Stimulated activated CD4-positive, alpha-beta T cell treated with anti-CD3 and anti-CD28 coated beads, TNF-alpha, amount 100 ng/mL, for 1 hour (primary cell): Measurements from ENCODE around the gene UNC93B1.

Experiments used
- DNase-seq, 3 donors: peaks; one replicate each; pipeline ENCODE4 v3.0.0-alpha.2; 2020; ENCODE audit warnings: low read depth in 3 of 3, low spot score in 1 of 3

Gene UNC93B1

GRCh38 chr11:68040101-68040956, 36.4 kb upstream of the UNC93B1 start:
- DNase-seq = peak in 1 of 3 donors; percentile 26

- no peak for DNase-seq
Measured at GRCh38 chr11:68039526-68040086, 35.7 kb upstream of the UNC93B1 start.

DNA sequence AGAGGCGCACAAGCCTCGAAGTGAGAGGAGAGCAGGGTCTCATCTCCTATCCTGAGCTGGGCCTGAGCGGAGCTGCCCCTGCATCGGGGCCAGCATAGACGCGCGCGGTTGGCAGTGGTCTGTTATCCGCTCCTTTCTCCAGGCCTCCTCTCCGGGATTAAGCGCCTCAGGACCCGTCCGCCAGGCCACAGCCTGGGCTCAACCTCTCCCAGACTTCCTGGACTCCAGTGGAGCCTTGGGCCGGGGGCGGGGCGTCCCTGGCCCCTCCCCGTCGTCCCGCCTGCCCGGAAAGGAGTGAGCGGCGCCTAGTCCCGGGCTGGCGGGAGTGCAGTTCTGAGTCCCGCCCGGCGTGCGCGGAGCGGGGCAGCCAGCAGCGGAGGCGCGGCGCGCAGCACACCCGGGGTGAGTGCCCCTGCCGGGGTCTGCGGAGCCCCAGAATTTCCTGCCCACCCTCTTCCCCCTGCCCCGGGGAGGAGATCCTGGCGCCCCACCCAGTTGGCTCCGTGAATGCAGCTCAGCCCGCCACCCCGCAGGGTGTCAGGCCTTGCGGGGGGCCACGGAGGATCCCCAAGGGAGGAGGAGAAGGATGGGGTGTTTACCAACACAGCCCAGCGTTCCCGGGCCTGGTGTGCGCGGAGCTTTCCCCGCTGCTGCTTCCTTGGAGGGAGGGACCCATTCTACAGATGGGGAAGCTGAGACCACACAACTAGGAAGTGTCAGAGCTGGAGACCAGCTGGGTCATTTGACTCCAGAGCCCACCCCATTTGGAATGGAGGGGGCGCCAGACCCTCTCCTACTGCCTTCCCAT, 35.0 kb upstream of the UNC93B1 start, which contains the start of gene TCIRG1:
TCIRG1 (plus strand) TSS at position 308 of the 808 bp plus-strand sequence. CDS start 2,247 bp downstream, outside the sequence.
- peak in 2 of 3 donors; percentile 32 to 39 for DNase-seq

DNA sequence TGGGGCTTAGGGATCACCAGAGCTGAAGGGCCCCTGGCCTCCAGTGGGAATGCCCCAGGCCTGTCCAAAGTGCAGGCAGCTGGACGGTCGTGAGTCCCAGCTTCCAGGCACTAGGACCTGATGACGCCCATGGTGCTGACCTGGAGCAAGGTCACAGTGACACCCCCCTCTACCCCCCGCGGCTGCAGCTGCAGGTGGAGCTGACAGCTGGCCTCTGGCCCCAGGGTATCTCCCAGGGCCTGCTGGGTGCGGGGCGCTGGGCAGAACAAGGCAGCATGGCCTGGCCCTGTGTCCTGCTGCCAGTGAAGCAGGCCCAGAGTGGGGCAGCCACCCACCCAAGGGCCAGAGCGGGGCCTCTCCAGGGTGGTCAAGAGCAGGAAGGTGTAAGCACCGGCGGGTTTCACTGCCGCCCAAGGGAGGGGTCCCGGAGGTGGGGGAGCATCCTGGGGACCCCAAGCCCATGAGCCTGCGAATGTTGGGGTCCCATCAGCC, 34.4 kb upstream of the UNC93B1 start:
- DNase-seq = no peak

- no peak for DNase-seq
Measured at GRCh38 chr11:68037411-68038225, 33.7 kb upstream of the UNC93B1 start.

DNA sequence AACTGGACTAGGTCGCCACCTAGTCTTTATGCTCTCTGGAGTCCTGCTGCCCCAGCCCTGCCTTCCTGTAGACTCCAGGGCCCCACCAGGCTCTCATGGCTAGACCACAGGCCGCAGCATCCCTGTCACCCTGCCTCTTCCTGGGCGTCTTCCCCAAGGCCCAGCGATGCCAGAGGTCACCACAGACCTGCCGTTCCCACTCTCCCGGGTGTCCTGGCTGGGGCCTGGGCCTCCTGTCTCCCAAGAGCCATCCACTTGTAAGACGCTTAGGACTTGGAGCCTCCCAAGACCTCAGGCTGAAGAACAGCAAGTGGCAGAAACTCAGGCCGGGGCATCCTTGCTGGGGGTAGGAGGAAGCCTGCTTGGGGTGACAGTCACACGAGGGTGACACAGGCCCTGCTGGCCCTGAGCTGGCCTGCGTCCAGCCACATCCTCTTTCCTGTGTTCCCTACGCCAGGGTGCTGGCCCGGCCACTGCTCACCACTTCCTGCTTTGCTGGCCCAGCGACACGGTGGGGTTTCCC, 32.9 kb upstream of the UNC93B1 start:
- no peak for DNase-seq

GRCh38 chr11:68036141-68036716, 32.3 kb upstream of the UNC93B1 start:
- DNase-seq = no peak

DNA sequence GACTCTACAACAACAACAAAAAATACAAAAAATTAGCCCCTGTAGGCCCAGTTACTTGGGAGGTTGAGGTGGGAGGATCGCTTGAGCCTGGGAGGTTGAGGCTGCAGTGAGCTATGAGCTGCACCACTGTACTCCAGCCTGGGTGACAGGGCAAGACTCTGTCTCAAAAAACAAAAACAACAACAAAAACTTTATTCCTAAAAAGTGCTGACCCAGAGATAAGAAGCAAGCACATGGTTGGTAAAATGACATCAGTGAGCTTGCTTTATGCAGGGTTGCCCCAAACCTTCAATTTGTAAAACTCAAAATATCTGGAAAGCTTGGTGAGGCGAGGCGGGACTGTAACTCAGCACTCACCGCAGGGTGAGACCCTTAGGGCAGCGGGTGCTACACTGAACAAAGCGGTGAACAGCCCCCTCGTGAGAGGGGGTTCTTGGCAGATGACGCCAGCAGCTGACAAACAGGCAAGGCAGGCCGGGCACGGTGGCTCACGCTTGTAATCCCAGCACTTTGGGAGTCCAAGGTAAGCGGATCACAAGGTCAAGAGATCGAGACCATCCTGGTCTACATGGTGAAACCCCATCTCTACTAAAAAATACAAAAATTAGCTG, 31.5 kb upstream of the UNC93B1 start:
- no peak for DNase-seq

DNA sequence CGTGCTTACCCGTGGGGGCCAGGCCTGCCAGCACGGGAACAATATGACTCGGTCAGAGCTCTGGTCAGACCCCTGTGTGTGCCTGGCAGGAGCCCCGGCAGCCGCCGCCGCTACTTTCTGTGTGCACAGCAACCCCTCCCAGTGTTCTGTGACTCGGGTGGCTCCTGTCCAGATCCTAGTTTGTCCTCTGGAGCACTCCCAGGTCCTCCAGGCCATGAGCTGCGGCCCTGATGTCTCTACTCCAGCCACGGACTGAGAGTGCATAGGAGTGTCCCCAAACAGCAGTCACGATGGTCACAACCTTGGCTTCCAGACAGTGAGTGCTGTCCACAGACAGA, 29.8 kb upstream of the UNC93B1 start:
- no peak for DNase-seq

GRCh38 chr11:68032997-68033707, 29.3 kb upstream of the UNC93B1 start:
- DNase-seq = no peak

GRCh38 chr11:68032003-68032402, 28.1 kb upstream of the UNC93B1 start:
- no peak for DNase-seq

- no peak for DNase-seq
Measured at GRCh38 chr11:68031144-68031464, 27.2 kb upstream of the UNC93B1 start.

GRCh38 chr11:68030318-68031143, 26.6 kb upstream of the UNC93B1 start, which contains the start of gene NDUFS8:
TSS of gene NDUFS8 (plus strand) at chr11:68030681. CDS start at chr11:68032152, 1,471 bp downstream.
- DNase-seq = peak; percentile 81 to 94 (median 84)

DNA sequence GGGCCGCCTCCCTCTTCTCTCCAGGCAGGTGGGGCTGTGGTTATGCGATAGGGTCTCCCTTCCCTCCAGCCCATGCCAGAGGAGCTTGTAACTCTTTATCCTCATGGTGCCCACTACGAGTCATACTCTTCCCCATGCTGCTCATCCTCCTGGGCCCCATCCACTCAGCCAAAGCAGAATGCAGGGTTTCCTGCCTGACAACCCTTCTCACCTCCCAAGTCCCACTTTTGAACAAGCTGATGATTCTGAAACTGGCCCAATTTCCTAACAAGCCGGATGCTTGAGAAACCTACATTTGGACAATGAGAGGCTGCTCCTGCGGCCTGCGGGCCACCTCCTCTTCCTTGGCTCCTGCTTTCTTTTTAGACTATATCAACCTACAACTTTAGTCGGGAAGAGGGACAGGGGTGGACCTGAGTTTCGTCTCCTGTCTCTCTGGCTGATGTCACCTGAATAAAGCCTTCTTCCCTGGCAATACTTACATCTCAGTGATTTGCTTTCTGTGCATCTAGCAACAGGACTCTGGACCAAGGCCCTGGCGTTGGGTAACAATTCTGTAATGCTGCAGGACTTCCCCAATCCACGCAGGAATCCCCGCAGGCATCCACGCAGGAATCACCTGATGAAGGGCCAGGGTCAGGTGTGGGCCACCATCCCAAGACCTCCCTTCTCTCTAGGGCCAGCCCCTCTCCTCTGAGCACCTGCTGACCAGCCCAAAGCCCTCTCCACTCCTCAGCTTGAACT, 25.1 kb upstream of the UNC93B1 start:
- DNase-seq = no peak

DNA sequence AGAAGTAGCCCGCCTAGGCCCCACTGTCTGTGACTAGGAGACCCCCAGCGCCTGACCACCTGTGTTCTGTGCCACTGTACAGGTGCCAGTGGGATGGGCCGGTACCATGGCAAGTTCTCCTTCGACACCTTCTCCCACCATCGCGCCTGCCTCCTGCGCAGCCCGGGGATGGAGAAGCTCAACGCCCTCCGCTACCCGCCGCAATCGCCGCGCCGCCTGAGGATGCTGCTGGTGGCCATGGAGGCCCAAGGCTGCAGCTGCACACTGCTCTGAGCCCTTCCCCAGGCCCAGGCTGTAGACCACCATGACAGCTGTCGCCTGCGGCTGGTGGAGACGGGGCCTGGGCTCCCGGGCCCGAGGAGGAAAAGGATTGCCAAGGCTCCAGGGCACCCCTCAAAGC, 23.8 kb upstream of the UNC93B1 start:
- DNase-seq = no peak

DNA sequence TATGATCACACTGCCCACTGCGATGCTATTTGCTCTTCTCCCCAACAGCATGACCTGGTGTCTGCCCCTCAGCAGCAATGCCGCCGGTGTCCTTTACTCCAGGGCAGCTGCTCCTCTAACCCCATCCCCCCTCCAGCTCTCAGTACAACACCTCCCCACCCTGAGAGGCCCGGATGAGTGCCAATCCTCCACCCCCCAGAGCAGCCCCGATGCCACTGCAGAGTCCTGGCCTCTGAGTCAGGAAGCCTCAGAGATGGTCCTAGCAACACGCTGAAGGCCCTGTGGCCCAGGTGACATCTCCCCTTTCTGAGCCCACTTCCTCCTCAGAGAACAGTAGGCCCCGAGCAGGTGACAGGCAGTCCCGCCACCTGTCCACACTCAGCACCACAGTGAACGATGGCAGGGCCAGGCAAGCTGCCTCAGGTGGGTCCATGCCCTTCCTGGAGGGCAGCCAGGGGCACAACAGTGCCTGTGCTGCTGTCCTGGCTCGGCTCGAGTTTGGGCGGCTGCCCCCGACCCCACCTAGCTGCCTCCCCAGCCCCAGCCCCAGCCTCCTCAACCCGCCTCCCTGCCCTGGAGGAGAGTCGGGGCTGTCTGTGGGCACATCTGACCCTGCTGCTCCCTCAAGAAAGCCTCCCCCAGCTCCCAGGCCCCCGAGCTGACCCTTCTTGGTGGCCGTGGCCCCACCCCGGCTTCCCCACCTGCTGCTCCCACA, 22.7 kb upstream of the UNC93B1 start:
- DNase-seq = no peak

DNA sequence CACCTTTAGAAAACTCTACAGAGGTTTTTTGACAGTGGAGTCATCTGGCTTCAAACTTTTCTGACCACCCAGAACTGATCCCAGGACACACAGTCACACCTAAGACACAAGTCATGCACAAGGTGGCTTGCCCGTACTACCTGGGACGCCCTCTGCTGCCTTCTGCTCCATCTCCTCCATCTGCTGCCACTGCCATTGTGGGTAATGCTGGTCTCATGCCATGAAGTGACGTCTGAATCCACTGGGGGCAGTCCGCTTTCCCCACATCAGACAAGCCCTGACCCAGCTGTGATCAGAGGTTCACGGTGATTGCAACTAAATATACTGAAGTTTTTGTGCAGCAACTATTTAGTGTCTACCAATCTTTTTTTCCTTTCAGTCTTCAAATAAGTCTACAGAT, 21.1 kb upstream of the UNC93B1 start:
- DNase-seq = no peak
